ENCODE data around the gene GPR151. TPM values are rescaled to one million over a fixed set of nuclear protein-coding genes. Genes with fewer than 3 reads are reported as not detected.

GPR151 gene
- total RNA-seq (0.03 TPM in 1 of 2 replicates, not detected in the other), polyA plus RNA-seq (not detected in 2 replicates)

GRCh38 chr5:146516151-146516475 lies at the start of gene GPR151:
TSS of gene GPR151 (minus strand) at chr5:146516190. CDS start at chr5:146516113, 77 bp downstream.
- no peak within 1 kb of the TSS for H3K27ac ChIP-seq
- no peaks in the 10 kb centered on the region for H3K79me2 ChIP-seq
- DNase-seq (ENCODE audit: low spot score) = no peak
- no peaks in the 10 kb centered on the region for H4K20me1 ChIP-seq (ENCODE audit: insufficient read depth, poor library complexity, severe bottlenecking)
- no peaks in the 10 kb centered on the region for H3K36me3 ChIP-seq (replicated peaks; ENCODE audit: insufficient read depth, low read depth)
- H3K27me3 ChIP-seq = no peaks in the 10 kb centered on the region
- H3K4me2 ChIP-seq = no peak within 1 kb of the TSS
- H3K9me3 ChIP-seq (ENCODE audit: low read depth) = no peaks in the 10 kb centered on the region
- TF ChIP-seq EZH2phosphoT487 (IDR thresholded peaks at IDR 0.05; ENCODE audit: low read depth, severe bottlenecking, unreplicated experiment) (no peak), CTCF (IDR thresholded peaks at IDR 0.05; ENCODE audit: poor library complexity) (no peak), EZH2 (IDR thresholded peaks at IDR 0.05; ENCODE audit: borderline replicate concordance) (no peak)
- H3K4me3 ChIP-seq = no peak within 1 kb of the TSS
- peaks cover 3% of the 10 kb centered on the region for H3K4me1 ChIP-seq (ENCODE audit: insufficient read depth)
- H2AFZ ChIP-seq = no peak within 1 kb of the TSS
- 19% methylated on average over 3 of the region's 3 CpGs for WGBS (ENCODE audit: low lambda C conversion rate, missing lambda C conversion rate)
- no peaks in the 10 kb centered on the region for H3K9me2 ChIP-seq (replicated peaks; ENCODE audit: insufficient read depth)

DNA sequence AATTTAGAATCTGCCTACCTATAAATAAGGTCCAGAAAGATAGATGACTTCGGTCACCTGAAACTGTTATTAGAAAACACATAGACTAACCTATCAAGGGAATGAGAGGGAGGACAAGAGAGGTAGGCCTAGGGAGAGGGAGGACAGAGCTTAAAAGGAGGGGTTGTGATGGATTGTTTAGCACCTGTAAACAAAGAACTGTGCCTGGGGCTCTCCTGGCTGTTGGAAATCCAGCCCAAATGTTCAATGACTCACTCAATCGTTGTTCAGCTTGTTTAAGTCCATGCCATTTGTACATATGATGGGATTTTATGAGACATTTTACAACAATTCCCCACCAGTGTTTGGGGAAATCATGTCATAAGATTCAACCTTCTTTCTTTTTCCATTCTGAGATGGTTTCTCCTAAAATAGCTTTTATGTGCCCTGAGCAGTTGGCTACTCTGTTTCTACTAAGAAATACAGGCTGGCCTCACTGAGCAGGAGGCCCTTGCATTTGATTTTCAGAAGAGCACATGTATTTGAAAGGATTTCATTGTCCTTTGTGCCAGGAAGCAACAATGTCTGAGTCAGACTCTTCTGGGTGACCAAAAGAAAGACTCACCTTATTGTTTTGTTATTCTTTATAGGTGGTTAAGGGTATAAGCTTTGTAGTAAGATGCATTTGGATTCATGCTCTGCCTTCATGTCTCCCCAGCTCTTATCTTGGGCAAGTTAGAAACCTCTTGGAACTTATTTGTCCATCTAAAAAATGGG lies 48.2 kb upstream of the GPR151 start:
- Histone ChIP-seq H4K20me1 (ENCODE audit: insufficient read depth, poor library complexity, severe bottlenecking) (no peaks in the 10 kb centered on the region), H3K27ac (no peak overlapping the region), H3K79me2 (no peaks in the 10 kb centered on the region), H2AFZ (no peak overlapping the region), H3K4me3 (no peak overlapping the region), H3K36me3 (replicated peaks; ENCODE audit: insufficient read depth, low read depth) (no peaks in the 10 kb centered on the region), H3K4me2 (no peak overlapping the region), H3K9me2 (replicated peaks; ENCODE audit: insufficient read depth) (no peaks in the 10 kb centered on the region), H3K9me3 (ENCODE audit: low read depth) (no peaks in the 10 kb centered on the region), H3K27me3 (no peaks in the 10 kb centered on the region), H3K4me1 (ENCODE audit: insufficient read depth) (no peaks in the 10 kb centered on the region)
- WGBS (ENCODE audit: low lambda C conversion rate, missing lambda C conversion rate) = 67% methylated on average over 2 of the region's 2 CpGs
- no peak for DNase-seq (ENCODE audit: low spot score)
- no peak for TF ChIP-seq CTCF (IDR thresholded peaks at IDR 0.05; ENCODE audit: poor library complexity)
- no peak for TF ChIP-seq EZH2phosphoT487 (IDR thresholded peaks at IDR 0.05; ENCODE audit: low read depth, severe bottlenecking, unreplicated experiment)
- TF ChIP-seq EZH2 (IDR thresholded peaks at IDR 0.05; ENCODE audit: borderline replicate concordance) = no peak

DNA sequence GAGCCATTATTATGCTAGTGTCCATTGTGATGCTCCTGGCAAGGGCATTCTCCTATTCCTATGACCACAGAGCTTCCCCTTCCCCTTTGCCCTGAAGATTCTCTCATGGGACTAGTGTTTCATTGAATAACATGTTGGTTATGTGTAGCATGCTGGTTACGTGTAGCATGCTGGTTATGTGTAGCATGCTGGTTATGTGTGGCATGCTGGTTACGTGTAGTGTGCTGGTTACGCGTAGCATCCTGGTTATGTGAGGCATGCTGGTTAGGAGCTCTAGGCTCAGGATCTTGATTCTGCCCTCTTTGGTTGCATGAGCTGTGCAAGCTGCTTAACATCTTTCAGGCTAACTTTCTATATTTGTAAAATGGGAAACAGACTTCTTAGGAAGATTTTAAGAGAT lies 46.5 kb upstream of the GPR151 start:
- Histone ChIP-seq H3K79me2 (no peaks in the 10 kb centered on the region), H3K9me2 (replicated peaks; ENCODE audit: insufficient read depth) (no peaks in the 10 kb centered on the region), H3K36me3 (replicated peaks; ENCODE audit: insufficient read depth, low read depth) (no peaks in the 10 kb centered on the region), H3K9me3 (ENCODE audit: low read depth) (no peaks in the 10 kb centered on the region), H4K20me1 (ENCODE audit: insufficient read depth, poor library complexity, severe bottlenecking) (no peaks in the 10 kb centered on the region), H2AFZ (no peak overlapping the region), H3K27ac (no peak overlapping the region), H3K27me3 (no peaks in the 10 kb centered on the region), H3K4me1 (ENCODE audit: insufficient read depth) (no peaks in the 10 kb centered on the region), H3K4me3 (no peak overlapping the region), H3K4me2 (no peak overlapping the region)
- DNase-seq (ENCODE audit: low spot score) = no peak
- 94% methylated on average over 4 of the region's 4 CpGs for WGBS (ENCODE audit: low lambda C conversion rate, missing lambda C conversion rate)
- TF ChIP-seq CTCF (IDR thresholded peaks at IDR 0.05; ENCODE audit: poor library complexity) (no peak), EZH2phosphoT487 (IDR thresholded peaks at IDR 0.05; ENCODE audit: low read depth, severe bottlenecking, unreplicated experiment) (no peak), EZH2 (IDR thresholded peaks at IDR 0.05; ENCODE audit: borderline replicate concordance) (no peak)

Data from hepatocyte (in vitro differentiated cells).